ENCODE data around the gene BRDT. TPM values are rescaled to one million over a fixed set of nuclear protein-coding genes. Genes with fewer than 3 reads are reported as not detected.

The BRDT gene
- polyA plus RNA-seq (ENCODE audit: insufficient read length in 10 of 10) = under 1 TPM in 4 of 10 donors, not detected in 6; 0.09 to 0.53 (median 0.39) TPM
- long read RNA-seq, donor 1 = 0 reads
- long read RNA-seq, donor 2 = 0 reads
- long read RNA-seq, donor 3 = 0 reads
- long read RNA-seq, donor 4 = 0 reads
- long read RNA-seq, donor 5 = 0 reads
- long read RNA-seq, donor 6 = 0 reads
- long read RNA-seq, donor 7 = 0 reads
- long read RNA-seq, donor 8 = 0 reads
- long read RNA-seq, donor 9 = 0 reads

GRCh38 chr1:91949356-91949699, at the start of gene BRDT:
BRDT (plus strand) TSS chr1:91949401; CDS start chr1:91962755, 13,354 bp downstream.
- DNase-seq = no peak

DNA sequence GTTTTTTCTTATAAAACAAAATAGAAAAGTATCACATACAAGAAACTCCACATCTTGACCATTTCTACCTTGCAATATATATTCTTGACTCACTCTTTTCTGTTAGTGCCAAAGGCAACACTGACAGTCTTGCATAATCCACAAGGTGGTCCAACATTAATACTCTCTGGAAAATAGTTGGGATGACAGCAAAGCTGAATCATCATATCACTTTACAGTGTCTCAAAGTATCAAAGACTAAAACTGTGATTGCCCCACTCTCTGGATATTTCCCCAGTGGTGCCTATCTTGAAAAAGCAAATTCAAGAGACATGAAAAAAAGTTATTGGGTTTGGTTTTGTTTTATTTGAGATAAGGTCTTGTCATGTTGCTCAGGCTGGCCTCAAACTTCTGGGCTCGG, 48.6 kb upstream of the BRDT start:
- DNase-seq = peak in 1 of 3 donors; percentile 82

DNA sequence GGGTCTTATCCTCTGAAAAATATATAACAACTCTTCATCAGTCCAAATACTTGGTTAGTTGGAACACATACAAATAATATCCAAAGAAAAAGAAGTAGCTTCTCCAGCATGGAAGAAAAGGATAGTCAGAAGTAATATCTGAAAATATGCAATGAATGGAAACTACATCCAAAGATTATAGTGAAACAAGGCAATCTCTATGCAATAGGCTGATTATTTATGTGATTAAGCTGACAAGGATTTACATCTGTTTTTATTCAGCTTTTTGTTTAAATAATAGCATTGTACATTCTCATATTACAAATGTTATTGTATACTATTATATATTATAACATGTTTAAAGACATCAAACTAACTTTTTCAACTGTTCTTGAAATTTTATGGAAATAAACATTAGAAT, 48.0 kb upstream of the BRDT start:
- DNase-seq = no peak

GRCh38 chr1:91912266-91912665, 36.9 kb upstream of the BRDT start:
- DNase-seq = no peak

DNA sequence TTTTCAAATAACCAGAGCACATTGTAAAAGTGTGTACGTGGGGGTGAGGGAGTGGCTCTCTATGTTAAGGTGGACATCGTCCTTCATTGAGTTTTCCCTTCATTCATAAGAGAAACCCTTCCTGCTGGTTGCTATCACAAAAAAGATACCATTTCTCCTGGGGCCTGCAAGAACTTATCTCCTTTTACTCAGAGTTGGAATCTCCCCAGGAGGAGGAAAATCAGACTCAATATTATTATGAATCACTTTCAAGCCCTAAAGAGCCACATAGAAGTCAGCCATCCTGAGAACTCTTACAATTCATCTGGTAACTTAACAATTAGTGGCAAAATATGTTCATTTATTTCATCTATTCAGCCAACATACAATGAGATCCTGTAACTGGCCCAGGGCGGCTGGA, 36.2 kb upstream of the BRDT start:
- DNase-seq = no peak

GRCh38 chr1:91916046-91916445, 33.2 kb upstream of the BRDT start:
- DNase-seq = no peak

GRCh38 chr1:91916811-91917460, 32.3 kb upstream of the BRDT start:
- DNase-seq = no peak

DNA sequence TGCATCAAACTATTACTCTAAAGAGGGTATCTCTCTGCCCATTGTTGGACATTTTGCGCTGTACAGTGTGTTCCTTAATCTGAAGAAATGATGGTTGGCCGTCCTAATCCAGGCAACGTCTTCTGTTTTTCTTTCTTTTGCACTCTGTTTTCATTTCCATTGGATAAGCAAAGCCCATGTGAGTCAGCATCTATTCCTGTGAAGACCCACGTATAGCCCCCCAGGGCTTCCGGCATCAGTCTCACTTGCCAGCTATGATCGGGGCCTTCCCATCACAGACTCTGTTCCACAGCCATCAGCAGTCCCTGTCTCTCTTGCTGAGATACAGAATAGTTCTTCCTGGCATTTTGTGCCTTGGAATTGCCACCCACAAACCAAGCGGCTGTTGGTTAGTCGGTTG, 29.2 kb upstream of the BRDT start:
- no peak for DNase-seq

- peak in 1 of 3 donors; percentile 37 for DNase-seq
These were observed 25.1 kb upstream of the BRDT start for GRCh38 chr1:91924146-91924545.

DNA sequence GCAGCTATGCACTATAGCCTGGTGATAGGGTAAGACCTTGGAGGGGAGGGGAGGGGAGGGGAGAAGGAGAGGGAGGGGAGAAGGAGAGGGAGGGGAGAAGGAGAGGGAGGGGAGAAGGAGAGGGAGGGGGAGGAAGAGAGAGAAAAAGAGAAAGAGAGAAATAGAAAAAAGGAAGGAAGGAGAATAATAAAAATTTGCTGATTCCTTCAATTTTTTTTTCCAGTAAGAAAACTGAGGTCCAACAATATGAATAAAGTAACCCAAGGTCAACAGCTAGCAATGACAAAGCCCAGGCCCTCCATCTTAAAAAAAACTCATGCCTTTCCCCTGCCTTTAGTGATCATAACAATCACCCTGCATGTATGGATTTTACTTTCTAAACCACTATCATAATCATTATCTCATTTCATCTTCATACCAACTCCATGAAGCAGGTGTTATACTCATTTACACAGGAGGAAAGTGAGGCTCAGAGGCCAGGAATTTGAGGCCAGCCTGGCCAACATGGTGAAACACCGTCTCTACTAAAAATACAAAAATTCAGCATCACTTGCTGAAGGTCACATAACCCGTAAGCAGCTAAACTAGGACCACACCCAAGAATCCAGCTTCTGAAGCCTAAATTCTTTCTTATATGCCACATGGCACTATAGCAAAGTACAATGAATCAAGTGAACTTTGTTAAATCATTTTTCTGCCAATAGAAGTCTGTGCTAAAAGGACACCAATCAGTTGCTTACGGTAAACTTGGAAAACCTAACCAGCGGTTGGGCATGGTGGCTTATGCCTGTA, 23.4 kb upstream of the BRDT start:
- no peak for DNase-seq

GRCh38 chr1:91928026-91928425, 21.2 kb upstream of the BRDT start:
- no peak for DNase-seq

DNA sequence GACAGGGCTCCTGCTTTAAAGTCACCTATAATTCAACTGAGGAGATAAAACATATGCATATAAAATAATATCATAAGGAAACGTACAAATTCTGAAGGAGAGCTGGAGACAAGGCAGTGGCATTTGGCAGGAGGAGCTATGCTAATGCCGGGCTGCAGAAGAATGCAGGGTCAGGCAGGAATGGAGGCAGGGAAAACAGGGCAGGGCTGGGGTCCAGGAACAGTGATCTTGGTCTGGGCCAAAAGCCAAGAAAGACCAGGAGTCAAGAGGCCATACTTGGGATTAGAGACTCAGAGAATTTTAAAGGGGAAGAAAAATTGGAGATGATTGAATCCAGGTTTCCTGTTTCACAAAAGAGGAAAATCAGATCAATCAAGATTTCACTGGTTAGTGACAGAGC, 20.0 kb upstream of the BRDT start:
- peak in 1 of 3 donors; percentile 40 for DNase-seq

DNA sequence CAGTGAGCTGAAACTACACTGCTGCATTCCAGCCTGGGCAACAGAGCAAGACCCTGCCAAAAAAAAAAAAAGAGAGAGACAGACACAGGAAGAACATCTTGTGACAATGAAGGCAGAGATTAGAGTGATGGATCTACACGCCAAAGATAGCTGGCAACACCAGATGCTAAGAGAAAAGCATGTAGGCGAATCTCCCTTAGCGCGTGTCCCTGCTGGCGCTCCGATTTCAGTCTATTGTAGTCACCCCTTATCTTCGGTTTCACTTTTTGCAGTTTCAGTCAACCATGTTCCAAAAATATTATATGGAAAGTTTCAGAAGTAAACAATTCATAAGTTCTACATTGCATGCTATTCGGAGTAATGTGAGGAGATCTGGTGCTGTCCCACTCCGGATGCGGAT, 11.6 kb upstream of the BRDT start:
- DNase-seq = no peak

GRCh38 chr1:91940496-91940895, 8.7 kb upstream of the BRDT start:
- no peak for DNase-seq

DNA sequence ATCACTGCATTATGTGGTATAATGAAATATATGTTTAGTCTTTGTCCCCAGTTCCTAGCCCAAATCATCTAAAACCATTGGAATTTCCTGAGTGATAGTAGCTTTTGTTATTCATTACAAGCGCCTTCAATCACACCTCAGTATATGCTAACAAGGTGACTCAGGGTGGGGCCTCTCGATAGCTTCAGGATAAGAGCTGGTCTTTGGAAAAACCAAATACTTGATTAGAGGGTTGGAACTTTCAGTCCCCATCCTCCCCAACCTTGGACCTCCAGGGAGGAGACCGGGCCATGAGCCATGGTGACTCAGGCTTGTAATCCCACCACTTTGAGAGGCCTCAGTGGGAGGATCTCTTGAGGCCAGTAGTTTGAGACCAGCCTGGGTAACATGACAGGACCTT, 5.1 kb upstream of the BRDT start:
- DNase-seq = no peak

DNA sequence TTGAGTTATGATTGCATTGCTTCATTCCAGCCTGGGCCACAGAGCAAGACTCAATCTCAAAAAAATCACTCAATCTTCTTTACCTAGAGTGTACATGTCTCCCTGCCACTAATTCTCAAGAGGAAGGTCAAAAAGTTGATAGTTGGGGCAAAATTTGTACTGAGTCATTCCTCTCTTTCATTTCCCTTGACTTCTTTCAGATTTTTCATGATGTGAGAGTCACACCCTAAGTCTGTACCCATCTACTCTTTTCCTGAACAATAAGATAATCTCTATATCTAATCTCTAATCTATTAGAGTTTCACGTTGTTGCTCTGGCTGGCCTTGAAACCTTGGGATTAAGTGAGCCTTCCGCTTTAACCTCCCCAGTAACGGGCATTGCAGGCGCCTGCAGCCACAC, 1.1 kb upstream of the BRDT start:
- no peak for DNase-seq

DNA sequence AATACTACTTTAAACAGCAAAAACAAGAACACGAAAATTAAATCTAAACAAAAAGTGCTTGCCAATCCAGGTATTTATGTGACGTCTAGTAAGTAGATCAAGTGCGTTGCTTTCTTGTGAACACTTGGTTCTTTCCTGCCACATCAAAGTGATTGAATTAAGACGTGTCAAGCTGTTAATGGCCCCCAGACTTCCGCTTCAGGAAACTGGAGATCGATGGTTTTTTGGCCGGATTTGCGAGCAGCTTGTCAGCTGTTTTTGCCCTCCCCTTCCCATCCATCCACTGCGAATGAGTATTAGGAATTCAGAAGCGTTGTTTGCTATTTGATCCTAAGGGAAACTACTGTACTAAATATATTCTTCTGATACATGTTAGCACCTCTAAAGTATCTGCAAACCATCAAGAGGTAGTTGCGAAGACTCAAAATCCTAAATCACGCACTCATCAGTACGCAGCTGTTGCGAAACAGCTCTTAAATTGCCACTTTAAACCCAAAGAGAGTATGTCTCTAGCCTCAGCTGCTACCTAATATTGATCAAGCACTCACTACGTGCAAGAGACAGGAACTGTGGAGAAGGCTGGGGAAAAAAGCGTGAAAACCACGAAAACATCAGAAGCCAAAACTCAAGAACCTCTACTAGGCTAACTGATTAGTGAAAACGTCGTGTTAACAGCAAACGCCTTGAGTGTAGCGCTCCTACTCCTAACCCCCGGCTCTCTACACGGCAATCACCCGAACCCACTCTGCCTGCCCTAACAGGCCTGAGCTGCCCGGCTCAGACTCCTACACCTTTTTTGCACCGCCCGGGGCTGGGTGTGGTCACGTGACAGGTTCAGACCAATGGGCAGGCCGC, 473 bp upstream of the BRDT start:
- DNase-seq = no peak

GRCh38 chr1:91952187-91952586, 3.0 kb downstream of the BRDT start:
- DNase-seq = no peak

- no peak for DNase-seq
These were observed 9.7 kb downstream of the BRDT start for GRCh38 chr1:91958926-91959325.

DNA sequence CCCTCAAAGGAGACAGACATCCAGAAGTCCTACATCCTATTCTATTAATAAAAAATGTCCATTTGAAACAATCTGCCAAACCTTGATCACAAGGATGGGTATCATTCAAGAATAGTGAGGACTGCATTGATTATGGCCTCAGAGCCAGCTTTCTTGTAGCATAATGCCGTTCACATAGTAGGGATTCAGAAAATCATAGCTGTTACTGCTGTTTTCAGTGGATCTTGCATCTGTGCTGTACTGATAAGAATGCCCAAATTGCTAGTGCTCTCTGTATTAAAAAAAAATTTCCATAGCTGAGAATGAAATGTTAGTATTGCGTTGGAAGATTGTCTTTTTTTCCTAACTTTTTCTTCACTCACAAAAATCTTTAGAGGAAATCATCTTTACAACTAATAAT, 19.1 kb downstream of the BRDT start:
- no peak for DNase-seq

DNA sequence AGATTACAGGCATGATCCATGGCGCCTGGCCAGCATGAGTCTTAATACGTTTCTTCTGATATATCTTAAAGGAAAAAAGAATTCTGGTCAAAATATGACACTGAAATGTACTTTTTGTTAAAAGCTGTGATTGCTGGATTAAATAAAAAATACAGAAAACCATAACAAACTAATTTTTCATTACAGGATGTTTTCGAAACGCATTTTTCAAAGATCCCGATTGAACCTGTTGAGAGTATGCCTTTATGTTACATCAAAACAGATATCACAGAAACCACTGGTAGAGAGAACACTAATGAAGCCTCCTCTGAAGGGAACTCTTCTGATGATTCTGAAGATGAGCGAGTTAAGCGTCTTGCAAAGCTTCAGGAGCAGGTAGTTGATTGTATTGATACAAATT, 30.2 kb downstream of the BRDT start:
- DNase-seq = no peak

GRCh38 chr1:91980663-91981062, 31.5 kb downstream of the BRDT start:
- no peak for DNase-seq

Data from muscle of back (tissue), 13 donors.